ENCODE results near the gene HAUS2. TPM values are rescaled to one million over a fixed set of nuclear protein-coding genes. Genes with fewer than 3 reads are reported as not detected.

HAUS2 gene
- total RNA-seq, 4 donors from 2014 or later, result 6.6 to 28.5 (median 16.7) TPM

DNA sequence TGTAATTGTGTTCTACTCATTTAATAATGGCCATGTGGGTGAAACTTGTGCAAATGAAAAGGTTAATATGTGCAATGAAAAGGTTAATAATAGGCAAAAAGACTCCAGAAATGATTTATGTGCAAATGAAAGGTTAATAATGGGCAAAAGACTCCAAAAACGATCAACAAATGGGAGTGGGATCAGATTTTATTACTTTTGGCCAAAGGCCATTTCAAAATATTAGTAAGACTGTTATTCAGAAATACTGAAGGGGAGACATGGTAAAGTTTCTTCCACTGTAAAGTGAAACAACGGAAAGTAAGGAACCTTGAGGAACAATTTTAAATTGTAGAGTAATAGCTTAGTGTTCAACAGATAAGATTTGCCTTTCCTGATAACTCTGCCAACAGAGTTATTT is 67.5 kb downstream of the HAUS2 start:
- intact Hi-C loops (cut with DNase I), result no loop called here
- 41 to 45% methylated on average over 2 of the region's 2 CpGs for WGBS, 2 donors
- peak overlapping the region in 1 of 4 donors; percentile 0 for H3K27ac ChIP-seq

More for the DNA sequence above, 67.5 kb downstream of the HAUS2 start:
- Histone ChIP-seq H3K9me3 (no peaks in the 10 kb centered on the region), H3K4me1 (no peaks in the 10 kb centered on the region), H3K4me3 (no peak overlapping the region), H3K36me3 (no peaks in the 10 kb centered on the region), H3K27me3 (no peaks in the 10 kb centered on the region)
- TF ChIP-seq POLR2A (IDR thresholded peaks at IDR 0.05), result no peak
- TF ChIP-seq, protein P1, sequence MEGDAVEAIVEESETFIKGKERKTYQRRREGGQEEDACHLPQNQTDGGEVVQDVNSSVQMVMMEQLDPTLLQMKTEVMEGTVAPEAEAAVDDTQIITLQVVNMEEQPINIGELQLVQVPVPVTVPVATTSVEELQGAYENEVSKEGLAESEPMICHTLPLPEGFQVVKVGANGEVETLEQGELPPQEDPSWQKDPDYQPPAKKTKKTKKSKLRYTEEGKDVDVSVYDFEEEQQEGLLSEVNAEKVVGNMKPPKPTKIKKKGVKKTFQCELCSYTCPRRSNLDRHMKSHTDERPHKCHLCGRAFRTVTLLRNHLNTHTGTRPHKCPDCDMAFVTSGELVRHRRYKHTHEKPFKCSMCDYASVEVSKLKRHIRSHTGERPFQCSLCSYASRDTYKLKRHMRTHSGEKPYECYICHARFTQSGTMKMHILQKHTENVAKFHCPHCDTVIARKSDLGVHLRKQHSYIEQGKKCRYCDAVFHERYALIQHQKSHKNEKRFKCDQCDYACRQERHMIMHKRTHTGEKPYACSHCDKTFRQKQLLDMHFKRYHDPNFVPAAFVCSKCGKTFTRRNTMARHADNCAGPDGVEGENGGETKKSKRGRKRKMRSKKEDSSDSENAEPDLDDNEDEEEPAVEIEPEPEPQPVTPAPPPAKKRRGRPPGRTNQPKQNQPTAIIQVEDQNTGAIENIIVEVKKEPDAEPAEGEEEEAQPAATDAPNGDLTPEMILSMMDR (IDR thresholded peaks at IDR 0.05), result no peak
- no peak for DNase-seq

Other genes starting within 250 kb of the HAUS2 start
- gene CAPN3, start 189.3 kb upstream of the HAUS2 start, total RNA-seq, result 1 to 10 TPM in 3 of 4 donors, under 1 TPM in 1; 0.82 to 8.8 (median 5.8) TPM
- gene ZNF106, start 57.7 kb upstream of the HAUS2 start, total RNA-seq, result 10 to 100 TPM; 16.0 to 65.0 (median 33.8) TPM
- gene SNAP23, start 53.2 kb upstream of the HAUS2 start, total RNA-seq, result 10 to 100 TPM; 30.9 to 59.3 (median 40.1) TPM
- gene LRRC57, start within 50 bp of the HAUS2 start, total RNA-seq, result 10 to 100 TPM; 10.5 to 13.0 (median 11.7) TPM
- 10 to 100 TPM in 1 of 4 donors, 1 to 10 TPM in 3; 1.4 to 14.5 (median 2.3) TPM for gene STARD9, start 26.8 kb downstream of the HAUS2 start, total RNA-seq
- 1 to 10 TPM; 7.8 to 9.7 (median 8.6) TPM for gene CDAN1, start 188.3 kb downstream of the HAUS2 start, total RNA-seq

Data from esophagus squamous epithelium (tissue), 5 donors.